A673 (cell line): ENCODE measurements around the gene FAM89A. TPM values are rescaled to one million over a fixed set of nuclear protein-coding genes. Genes with fewer than 3 reads are reported as not detected.

ENCODE experiments used
- BruUV-seq: library from RNA; stranded (reverse); fragments of 400-500 nt; replicated peaks from 2 replicates; lab custom pipeline; 2021; lab: Mats Ljungman, UMichigan
- CTCF ChIA-PET: fragments of 300-600 bp; sonication (Branson Sonifier 250); formaldehyde crosslinking; loops from one replicate; lab custom pipeline; 2022; ENCODE audit warnings: antibody characterized with exemption; lab: Charles Lee
- POLR2A ChIA-PET: fragments of 300-600 bp; sonication (Branson Sonifier 250); formaldehyde crosslinking; loops from one replicate; lab custom pipeline; 2022; ENCODE audit warnings: antibody characterized with exemption; ENCODE audit not compliant: low non-redundant PET; lab: Charles Lee
- DNase-seq: peaks from one replicate; pipeline ENCODE4 v3.0.0-alpha.2; 2015; ENCODE audit warnings: low spot score
- H3K27ac ChIP-seq: fragments of 200-600 bp; sonication (generic); 2 replicates; pipeline ENCODE4 v1.5.1; 2016; ENCODE audit warnings: mixed run types, low read depth, mild to moderate bottlenecking, mixed read lengths, antibody characterized with exemption, low read length; ENCODE audit not compliant: poor library complexity, severe bottlenecking
- H3K27me3 ChIP-seq: fragments of 200-600 bp; sonication (generic); replicated peaks from 2 replicates; pipeline ENCODE4 v1.6.1; 2017; ENCODE audit warnings: mixed run types, low read depth, mild to moderate bottlenecking, mixed read lengths, antibody characterized with exemption, low read length; ENCODE audit not compliant: insufficient read depth, poor library complexity
- H3K36me3 ChIP-seq: fragments of 200-600 bp; sonication (generic); 2 replicates; pipeline ENCODE4 v1.6.1; 2016; ENCODE audit warnings: mixed run types, mild to moderate bottlenecking, mixed read lengths, antibody characterized with exemption, low read length; ENCODE audit not compliant: insufficient read depth, poor library complexity, severe bottlenecking
- H3K4me1 ChIP-seq: fragments of 200-600 bp; sonication (generic); 2 replicates; pipeline ENCODE4 v1.6.1; 2017; ENCODE audit warnings: mixed run types, mild to moderate bottlenecking, mixed read lengths, antibody characterized with exemption, low read length; ENCODE audit not compliant: insufficient read depth, poor library complexity, severe bottlenecking
- H3K4me3 ChIP-seq: fragments of 200-600 bp; sonication (generic); 2 replicates; pipeline ENCODE4 v1.5.1; 2016; ENCODE audit warnings: low read depth, mixed run types, mild to moderate bottlenecking, mixed read lengths, low read length; ENCODE audit not compliant: poor library complexity, severe bottlenecking
- H3K9me3 ChIP-seq: fragments of 200-600 bp; sonication (generic); 2 replicates; pipeline ENCODE4 v1.6.1; 2016; ENCODE audit warnings: mixed run types, low read depth, mild to moderate bottlenecking, mixed read lengths, antibody characterized with exemption, low read length; ENCODE audit not compliant: poor library complexity, severe bottlenecking
- CTCF ChIP-seq: fragments of 300-800, 200-600 bp; sonication (generic); conservative IDR thresholded peaks from 2 replicates; pipeline ENCODE4 v1.5.1; 2017; ENCODE audit warnings: low read depth, mild to moderate bottlenecking, antibody characterized with exemption, low read length, moderate library complexity, mixed read lengths
- EZH2 ChIP-seq: fragments of 200-600 bp; sonication (generic); IDR thresholded peaks from 2 replicates; pipeline ENCODE4 v1.6.1; 2017; ENCODE audit warnings: borderline replicate concordance, low read depth, mild to moderate bottlenecking, mixed read lengths, antibody characterized with exemption, low read length; ENCODE audit not compliant: poor library complexity, severe bottlenecking
- intact Hi-C: fragments of 100-400 bp; cut with micrococcal nuclease; formaldehyde crosslinking; loops from one replicate; pipeline ENCODE4 v1.10.0; 2022; ENCODE audit not compliant: unreplicated experiment
- total RNA-seq: library from RNA; stranded (reverse); gene quantifications from 2 replicates; pipeline ENCODE4 v1.2.3, GENCODE V29; 2021

FAM89A gene
- total RNA-seq, 1 experiment from 2014 or later = 12.1 TPM

GRCh38 chr1:231028682-231029081 is 11.4 kb downstream of the FAM89A start:
- intact Hi-C loops = no loop called here
- Histone ChIP-seq H3K27ac (no peak overlapping the region), H3K4me1 (no peaks in the 10 kb centered on the region), H3K4me3 (no peak overlapping the region), H3K9me3 (no peaks in the 10 kb centered on the region), H3K27me3 (no peaks in the 10 kb centered on the region), H3K36me3 (no peaks in the 10 kb centered on the region)
- POLR2A ChIA-PET = no interaction called here
- no TSS peak for BruUV-seq
- CTCF ChIA-PET = no interaction called here
- no peak for TF ChIP-seq CTCF
- no peak for TF ChIP-seq EZH2
- DNase-seq = no peak

GRCh38 chr1:231027971-231028370 is 12.1 kb downstream of the FAM89A start:
- H3K36me3 ChIP-seq = no peaks in the 10 kb centered on the region

GRCh38 chr1:231027136-231027925 is 12.7 kb downstream of the FAM89A start:
- no peak overlapping the region for H3K4me3 ChIP-seq
- intact Hi-C loops = no loop called here
- CTCF ChIA-PET = no interaction called here
- no peak for DNase-seq
- H3K27ac ChIP-seq = no peak overlapping the region
- no peaks in the 10 kb centered on the region for H3K27me3 ChIP-seq
- no peaks in the 10 kb centered on the region for H3K9me3 ChIP-seq
- no TSS peak for BruUV-seq
- H3K36me3 ChIP-seq = no peaks in the 10 kb centered on the region
- TF ChIP-seq EZH2 = no peak
- no peak for TF ChIP-seq CTCF
- no peaks in the 10 kb centered on the region for H3K4me1 ChIP-seq
- POLR2A ChIA-PET = no interaction called here

More at GRCh38 chr1:231027971-231028370, 12.1 kb downstream of the FAM89A start:
- no peak for DNase-seq
- Histone ChIP-seq H3K27me3 (no peaks in the 10 kb centered on the region), H3K9me3 (no peaks in the 10 kb centered on the region), H3K4me1 (no peaks in the 10 kb centered on the region), H3K4me3 (no peak overlapping the region), H3K27ac (no peak overlapping the region)
- BruUV-seq = no TSS peak
- TF ChIP-seq CTCF (no peak), EZH2 (no peak)
- intact Hi-C loops = no loop called here
- POLR2A ChIA-PET = no interaction called here
- CTCF ChIA-PET = no interaction called here
